Mesenteric fat pad (tissue), 1 donor: ENCODE measurements around the gene CKAP2. TPM values are rescaled to one million over a fixed set of nuclear protein-coding genes. Genes with fewer than 3 reads are reported as not detected.

ENCODE experiments used
- total RNA-seq: library from RNA; stranded (reverse); fragmentation: NEBNext Ultra II Directional; extraction: Animal tissue kit (Norgen Biotek cat#: 25700); gene quantifications from one replicate; pipeline ENCODE4 v1.2.1, GENCODE V29; 2021
- donor health status: DM: yes; HTN: yes; CAD: no.

Gene CKAP2
- total RNA-seq, 1 donor from 2014 or later: 8.3 TPM

Other genes with a start within 250 kb of the CKAP2 start
- 6.7 TPM for gene THSD1, start 49.3 kb upstream of the CKAP2 start, total RNA-seq
- gene VPS36, start 4.8 kb upstream of the CKAP2 start, total RNA-seq: 34.7 TPM
- 2.3 TPM for gene HNRNPA1L2, start 187.0 kb downstream of the CKAP2 start, total RNA-seq
- gene SUGT1, start 197.4 kb downstream of the CKAP2 start, total RNA-seq: 43.8 TPM